Activated CD4-positive, alpha-beta T cell treated with anti-CD3 and anti-CD28 coated beads, Interleukin-2, amount 10 ng/mL, durations not matched to agents 7 days and 5 days (primary cell): ENCODE data around the gene RAI1. TPM values are rescaled to one million over a fixed set of nuclear protein-coding genes. Genes with fewer than 3 reads are reported as not detected.
A peak's percentile ranks its signal among the peaks of the same experiment; 100 is the strongest.

Experiments
- CTCF ChIA-PET: fragments of 350-600 bp; sonication (Branson Sonifier 250); formaldehyde crosslinking; loops from one replicate; lab custom pipeline; 2021; ENCODE audit warnings: antibody characterized with exemption; lab: Charles Lee
- POLR2A ChIA-PET: fragments of 350-600 bp; sonication (Branson Sonifier 250); formaldehyde crosslinking; loops from one replicate; lab custom pipeline; 2021; ENCODE audit warnings: antibody characterized with exemption; lab: Charles Lee
- DNase-seq: peaks from one replicate; pipeline ENCODE4 v3.0.0-alpha.2; 2020
- H3K27ac Mint-ChIP-seq: one replicate; pipeline ENCODE4 v1.8.0; 2021; ENCODE audit warnings: mild to moderate bottlenecking, moderate library complexity, mixed read lengths
- H3K27me3 Mint-ChIP-seq: one replicate; pipeline ENCODE4 v1.8.0; 2021; ENCODE audit warnings: mixed read lengths
- H3K36me3 Mint-ChIP-seq: one replicate; pipeline ENCODE4 v1.8.0; 2021; ENCODE audit warnings: low read depth, mixed read lengths
- H3K4me1 Mint-ChIP-seq: one replicate; pipeline ENCODE4 v1.8.0; 2021; ENCODE audit warnings: mixed read lengths
- H3K4me3 Mint-ChIP-seq: one replicate; pipeline ENCODE4 v1.8.0; 2021; ENCODE audit warnings: mild to moderate bottlenecking, moderate library complexity, mixed read lengths
- H3K9me3 Mint-ChIP-seq: one replicate; pipeline ENCODE4 v1.8.0; 2021; ENCODE audit warnings: mixed read lengths
- total RNA-seq, 2 experiments: library from RNA; stranded (reverse); gene quantifications; one replicate each; pipeline ENCODE4 v1.2.3, GENCODE V29; 2021

RAI1 gene
- total RNA-seq, 2 experiments from 2014 or later, result 18.1 to 18.5 TPM

DNA sequence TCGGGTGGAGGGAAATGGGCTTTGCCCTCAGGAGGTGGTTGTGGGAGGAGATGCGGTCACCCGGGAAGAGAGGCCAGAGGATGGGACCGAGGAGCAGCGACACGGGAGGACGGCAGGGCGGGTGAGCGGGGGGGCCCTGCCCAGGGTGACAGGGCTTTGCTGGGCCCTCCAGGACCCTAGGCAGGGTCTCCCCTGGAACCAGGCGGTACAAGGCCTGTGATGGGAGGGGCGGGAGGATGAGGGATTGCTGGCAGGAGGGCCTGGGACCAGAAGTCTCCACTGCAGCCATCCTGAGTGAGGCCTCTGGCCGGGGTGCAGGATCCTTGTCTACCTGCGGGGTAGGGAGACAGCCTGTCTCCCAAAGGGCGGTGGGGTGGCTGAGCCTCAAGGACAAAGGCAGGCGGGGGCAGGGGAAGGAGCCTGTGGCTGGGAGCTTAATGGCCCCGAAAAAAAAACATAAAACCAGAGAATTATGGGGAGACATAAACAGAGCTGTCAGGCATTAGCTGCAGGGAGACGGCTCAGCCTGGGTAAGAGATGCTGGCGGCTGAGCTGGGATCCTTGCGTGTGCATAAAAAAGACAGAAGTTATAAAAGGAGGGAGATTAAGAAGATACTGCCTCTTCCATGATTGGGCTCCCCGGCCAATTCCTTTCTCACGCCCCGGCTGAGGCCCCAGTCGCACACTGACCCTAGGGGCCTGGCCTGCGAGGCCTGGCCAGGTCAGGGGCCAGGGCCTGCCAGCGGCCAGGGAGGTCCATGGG is 88.8 kb downstream of the RAI1 start:
- POLR2A ChIA-PET, result no interaction called here
- no peaks in the 10 kb centered on the region for H3K27me3 Mint-ChIP-seq
- H3K9me3 Mint-ChIP-seq, result no peaks in the 10 kb centered on the region
- H3K4me1 Mint-ChIP-seq, result peaks cover 22% of the 10 kb centered on the region
- no peak overlapping the region for H3K4me3 Mint-ChIP-seq
- no peak for DNase-seq
- H3K27ac Mint-ChIP-seq, result no peak overlapping the region
- no peaks in the 10 kb centered on the region for H3K36me3 Mint-ChIP-seq
- CTCF ChIA-PET, result interaction anchor here (1.0 to 1.1 kb wide), 2 partner anchors 8 to 12 kb away, joined by 3 to 4 read pairs; no protein-coding TSS in a partner anchor

DNA sequence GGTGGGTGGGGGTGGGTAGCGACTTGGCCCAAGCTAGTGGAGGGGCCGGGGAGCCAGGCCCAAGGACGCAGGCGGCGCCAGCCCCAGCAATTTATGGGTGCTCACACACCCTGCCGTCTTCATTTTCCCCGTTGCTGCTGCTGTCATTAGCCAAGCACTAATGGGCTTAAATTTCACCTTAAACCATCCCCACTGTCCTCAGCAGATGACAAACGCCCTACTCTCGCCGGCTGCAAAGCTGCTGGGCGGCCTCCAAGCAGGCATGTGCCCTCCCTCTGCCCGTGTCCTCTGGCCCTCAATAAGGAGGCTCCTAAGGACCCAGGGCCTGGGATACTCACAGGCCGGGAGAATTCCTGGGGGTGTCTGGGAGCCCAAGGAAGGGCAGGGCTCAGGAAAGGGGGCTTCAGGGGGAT is 89.4 kb downstream of the RAI1 start:
- POLR2A ChIA-PET, result no interaction called here
- Mint-ChIP-seq H3K27ac (no peak overlapping the region), H3K36me3 (no peaks in the 10 kb centered on the region), H3K4me3 (no peak overlapping the region), H3K9me3 (no peaks in the 10 kb centered on the region), H3K4me1 (peaks cover 18% of the 10 kb centered on the region), H3K27me3 (no peaks in the 10 kb centered on the region)
- CTCF ChIA-PET, result interaction anchor here (1.0 kb wide), 2 partner anchors 8 to 13 kb away, joined by 3 read pairs; no protein-coding TSS in a partner anchor
- no peak for DNase-seq

DNA sequence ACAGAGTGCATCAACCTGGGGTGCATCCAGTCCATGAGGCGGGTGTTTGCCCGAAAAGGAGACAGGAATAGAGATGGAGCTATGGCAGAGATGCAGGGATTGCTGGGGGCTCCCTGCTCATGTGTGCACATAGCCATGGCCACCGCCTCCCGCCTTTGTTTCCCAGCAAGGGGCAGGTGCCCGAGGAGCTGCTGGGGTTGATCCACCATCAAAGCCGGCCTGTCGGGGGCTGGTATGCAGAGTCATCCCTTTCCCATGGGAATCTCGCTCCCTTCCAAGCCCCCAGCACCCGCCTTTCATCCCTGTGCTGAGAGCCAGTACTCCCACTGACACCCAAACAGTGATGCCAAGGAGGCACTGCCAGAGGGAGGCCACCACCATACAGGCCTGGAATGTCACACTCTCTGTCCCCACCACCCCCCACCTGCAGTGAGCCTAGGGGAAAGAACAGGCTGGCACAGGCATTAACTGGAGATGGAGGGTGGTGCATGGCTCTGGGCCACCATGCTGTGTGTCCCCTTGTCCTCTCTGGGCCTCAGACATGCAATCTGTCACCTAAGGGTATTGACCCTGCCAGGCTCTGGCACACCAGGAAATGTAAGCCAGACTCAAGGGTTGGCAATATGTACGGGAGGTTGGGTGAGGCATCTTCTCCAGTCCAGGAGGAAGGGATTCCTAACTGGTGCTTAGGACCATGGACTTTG is 90.4 kb downstream of the RAI1 start:
- CTCF ChIA-PET, result interaction anchor here (1.0 kb wide), 1 partner anchor 9 kb away, joined by 3 read pairs; no protein-coding TSS in a partner anchor
- H3K4me1 Mint-ChIP-seq, result peaks cover 7% of the 10 kb centered on the region
- no peak for DNase-seq
- no peaks in the 10 kb centered on the region for H3K9me3 Mint-ChIP-seq
- H3K36me3 Mint-ChIP-seq, result no peaks in the 10 kb centered on the region
- no peaks in the 10 kb centered on the region for H3K27me3 Mint-ChIP-seq
- no peak overlapping the region for H3K27ac Mint-ChIP-seq
- H3K4me3 Mint-ChIP-seq, result no peak overlapping the region
- POLR2A ChIA-PET, result no interaction called here

DNA sequence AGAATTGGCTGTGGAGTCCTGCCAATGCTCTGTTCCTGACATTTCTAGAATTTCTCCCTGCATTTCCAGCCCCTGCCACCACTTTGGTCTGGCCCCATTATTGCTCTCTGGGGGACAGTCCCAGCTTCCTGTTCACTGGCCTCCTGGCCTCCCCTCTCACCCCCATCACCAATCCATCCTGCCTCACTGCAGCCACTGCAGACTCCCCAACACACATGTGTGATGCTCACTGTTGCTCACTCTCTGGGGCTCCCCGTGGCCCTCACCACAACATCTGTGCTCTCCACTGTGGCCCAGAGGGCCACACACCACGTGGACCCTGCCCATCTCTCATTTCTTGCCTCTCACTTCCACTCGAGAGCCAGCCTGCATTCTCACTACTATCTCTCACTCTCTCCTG is 91.0 kb downstream of the RAI1 start:
- no peaks in the 10 kb centered on the region for H3K36me3 Mint-ChIP-seq
- POLR2A ChIA-PET, result no interaction called here
- H3K27ac Mint-ChIP-seq, result no peak overlapping the region
- H3K9me3 Mint-ChIP-seq, result no peaks in the 10 kb centered on the region
- CTCF ChIA-PET, result no interaction called here
- DNase-seq, result no peak
- H3K27me3 Mint-ChIP-seq, result no peaks in the 10 kb centered on the region
- no peak overlapping the region for H3K4me3 Mint-ChIP-seq
- H3K4me1 Mint-ChIP-seq, result peaks cover 5% of the 10 kb centered on the region

DNA sequence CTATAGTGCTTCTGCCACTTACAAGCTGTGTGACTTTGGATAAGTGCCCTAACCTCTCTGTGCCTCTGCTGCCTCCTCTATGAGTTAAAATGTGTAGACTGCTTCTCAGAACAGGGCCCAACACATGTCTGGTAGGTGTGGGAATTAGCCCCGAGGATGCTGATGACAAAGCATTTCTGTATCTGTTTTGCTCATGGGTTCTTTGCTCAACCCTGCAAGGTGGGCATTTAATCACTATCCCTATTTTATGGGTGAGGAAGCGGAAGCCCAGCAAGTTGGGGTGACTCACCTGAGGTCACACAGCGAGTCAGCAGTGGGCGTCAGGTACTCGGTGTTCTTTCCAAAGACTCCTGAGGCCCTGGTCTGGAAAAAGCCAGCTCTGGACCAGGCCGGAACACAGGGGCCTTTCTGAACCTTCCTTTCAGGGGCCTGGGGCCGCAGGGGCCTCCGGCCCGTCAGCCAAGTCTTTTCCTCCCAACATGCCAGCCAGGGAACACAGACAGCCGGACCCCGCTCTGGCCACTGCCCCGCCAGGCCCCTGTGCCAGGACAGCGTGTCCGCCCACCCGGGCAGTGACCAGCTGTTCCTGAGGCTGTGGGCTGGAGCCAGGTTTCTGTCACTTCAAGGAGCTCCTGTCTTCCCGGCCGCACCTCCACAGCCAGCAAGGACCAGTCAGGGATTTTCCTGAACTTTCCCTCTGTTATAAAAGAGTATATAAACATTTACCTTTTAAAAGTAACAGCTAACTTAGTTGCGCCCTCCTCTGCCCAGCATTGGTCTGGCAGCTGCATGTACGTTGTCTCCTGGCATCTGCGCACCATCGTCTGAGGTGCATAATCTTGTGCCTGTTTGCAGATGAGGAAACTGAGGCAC is 93.0 kb downstream of the RAI1 start:
- no peak for DNase-seq
- ChIA-PET CTCF (interaction anchor here (1.2 to 2.0 kb wide), 3 partner anchors 10 to 14 kb away, joined by 3 to 4 read pairs (median 3); no protein-coding TSS in a partner anchor), POLR2A (no interaction called here)
- Mint-ChIP-seq H3K4me1 (peaks cover 5% of the 10 kb centered on the region), H3K4me3 (no peak overlapping the region), H3K27ac (no peak overlapping the region), H3K9me3 (no peaks in the 10 kb centered on the region), H3K27me3 (no peaks in the 10 kb centered on the region), H3K36me3 (no peaks in the 10 kb centered on the region)

DNA sequence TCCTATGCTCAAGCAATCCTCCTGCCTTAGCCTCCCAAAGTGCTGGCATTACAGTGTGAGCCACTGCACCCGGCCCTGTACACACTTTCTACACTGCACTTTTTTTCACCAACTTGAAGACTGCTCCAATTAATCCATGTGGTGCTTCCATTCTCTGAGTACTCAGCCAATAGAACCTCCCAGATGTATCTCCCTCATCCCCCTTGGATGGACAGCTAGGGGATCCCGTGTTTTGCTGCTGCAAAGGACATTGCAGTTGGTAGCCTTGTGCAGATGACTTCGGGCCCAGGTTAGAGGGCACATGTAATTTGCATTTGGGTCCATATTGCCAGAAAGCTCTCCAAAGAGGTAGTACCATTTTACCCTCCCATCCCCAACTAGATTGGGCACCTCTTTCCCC is 95.6 kb downstream of the RAI1 start:
- POLR2A ChIA-PET, result no interaction called here
- peaks cover 7% of the 10 kb centered on the region for H3K4me1 Mint-ChIP-seq
- no peak for DNase-seq
- no peak overlapping the region for H3K4me3 Mint-ChIP-seq
- no peaks in the 10 kb centered on the region for H3K36me3 Mint-ChIP-seq
- H3K27me3 Mint-ChIP-seq, result peaks cover 10% of the 10 kb centered on the region
- CTCF ChIA-PET, result interaction anchor here (0.6 kb wide), 1 partner anchor 147 kb away, joined by 3 read pairs; no protein-coding TSS in a partner anchor
- no peaks in the 10 kb centered on the region for H3K9me3 Mint-ChIP-seq
- no peak overlapping the region for H3K27ac Mint-ChIP-seq

DNA sequence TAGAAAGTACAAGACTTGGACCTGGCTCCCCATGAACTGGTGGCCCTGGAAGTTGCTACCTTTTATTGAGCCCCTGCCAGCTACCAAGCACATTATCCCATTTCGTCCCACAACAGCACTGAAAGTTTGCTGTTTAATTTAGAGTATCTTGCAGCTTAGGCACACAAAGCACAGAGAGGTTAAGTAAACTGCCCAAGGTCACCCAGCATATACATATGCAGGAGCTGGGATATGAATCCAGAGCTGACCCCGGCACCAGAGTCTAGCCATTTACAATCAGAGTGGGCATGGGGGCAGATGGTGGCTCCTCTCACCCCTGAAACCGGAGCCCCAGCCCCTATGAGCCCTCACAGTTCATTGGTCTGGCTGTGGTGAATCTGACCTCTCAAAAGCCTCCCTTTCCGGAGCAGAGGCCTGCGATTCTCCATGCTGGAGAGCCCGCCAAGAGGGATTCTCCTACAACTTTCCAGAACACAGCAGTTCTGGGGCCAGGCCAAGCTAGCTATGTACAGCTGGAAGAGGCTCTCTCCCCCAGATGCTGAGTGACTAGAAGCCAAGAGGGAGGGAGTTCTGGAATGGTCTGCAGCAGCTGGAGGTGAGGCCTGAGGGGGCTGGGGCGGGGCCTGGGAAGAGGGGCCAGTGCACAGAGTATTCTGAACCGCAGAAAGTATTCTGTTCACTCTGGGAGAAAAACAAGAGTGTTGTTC is 97.2 kb downstream of the RAI1 start:
- no peaks in the 10 kb centered on the region for H3K9me3 Mint-ChIP-seq
- H3K27me3 Mint-ChIP-seq, result peaks cover 12% of the 10 kb centered on the region
- no peaks in the 10 kb centered on the region for H3K36me3 Mint-ChIP-seq
- H3K4me3 Mint-ChIP-seq, result no peak overlapping the region
- peaks cover 2% of the 10 kb centered on the region for H3K4me1 Mint-ChIP-seq
- no peak overlapping the region for H3K27ac Mint-ChIP-seq
- DNase-seq, result no peak
- POLR2A ChIA-PET, result no interaction called here
- CTCF ChIA-PET, result interaction anchor here (0.6 to 0.9 kb wide), 3 partner anchors 9 to 16 kb away, joined by 3 to 4 read pairs (median 3); no protein-coding TSS in a partner anchor

DNA sequence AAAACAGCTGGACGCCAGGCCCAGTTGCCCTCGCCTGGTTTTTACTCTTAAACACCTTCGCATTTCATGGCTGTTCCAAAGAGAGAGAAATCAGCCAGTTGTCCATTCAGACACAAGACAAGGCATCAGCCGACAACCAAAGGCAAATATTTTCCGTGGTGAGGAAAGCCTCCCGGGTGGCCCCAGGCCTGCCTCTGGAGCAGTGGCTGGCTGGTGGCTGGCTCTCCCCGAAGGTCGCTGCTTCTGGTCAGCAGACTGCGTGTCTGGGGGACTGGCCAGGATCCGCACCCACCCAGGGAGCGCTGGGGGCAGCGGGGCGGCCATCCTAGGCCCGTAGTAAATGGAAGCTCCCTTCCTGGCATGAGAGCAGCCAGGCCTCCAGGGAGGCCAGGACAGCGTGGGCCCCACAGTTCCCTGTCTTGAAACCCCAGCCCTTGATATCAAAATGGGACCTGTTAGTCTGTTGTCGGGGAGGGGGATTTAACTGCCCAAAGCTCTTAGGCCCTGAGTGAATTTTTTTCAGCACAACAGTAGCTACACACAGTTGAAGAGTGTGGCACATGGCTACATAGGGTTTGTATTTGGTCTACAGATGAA is 97.9 kb downstream of the RAI1 start:
- ChIA-PET CTCF (interaction anchor here (0.6 kb wide), 1 partner anchor 16 kb away, joined by 3 read pairs; no protein-coding TSS in a partner anchor), POLR2A (no interaction called here)
- peaks cover 14% of the 10 kb centered on the region for H3K27me3 Mint-ChIP-seq
- H3K27ac Mint-ChIP-seq, result no peak overlapping the region
- H3K4me1 Mint-ChIP-seq, result peaks cover 6% of the 10 kb centered on the region
- no peak overlapping the region for H3K4me3 Mint-ChIP-seq
- DNase-seq, result no peak
- no peaks in the 10 kb centered on the region for H3K36me3 Mint-ChIP-seq
- H3K9me3 Mint-ChIP-seq, result no peaks in the 10 kb centered on the region

DNA sequence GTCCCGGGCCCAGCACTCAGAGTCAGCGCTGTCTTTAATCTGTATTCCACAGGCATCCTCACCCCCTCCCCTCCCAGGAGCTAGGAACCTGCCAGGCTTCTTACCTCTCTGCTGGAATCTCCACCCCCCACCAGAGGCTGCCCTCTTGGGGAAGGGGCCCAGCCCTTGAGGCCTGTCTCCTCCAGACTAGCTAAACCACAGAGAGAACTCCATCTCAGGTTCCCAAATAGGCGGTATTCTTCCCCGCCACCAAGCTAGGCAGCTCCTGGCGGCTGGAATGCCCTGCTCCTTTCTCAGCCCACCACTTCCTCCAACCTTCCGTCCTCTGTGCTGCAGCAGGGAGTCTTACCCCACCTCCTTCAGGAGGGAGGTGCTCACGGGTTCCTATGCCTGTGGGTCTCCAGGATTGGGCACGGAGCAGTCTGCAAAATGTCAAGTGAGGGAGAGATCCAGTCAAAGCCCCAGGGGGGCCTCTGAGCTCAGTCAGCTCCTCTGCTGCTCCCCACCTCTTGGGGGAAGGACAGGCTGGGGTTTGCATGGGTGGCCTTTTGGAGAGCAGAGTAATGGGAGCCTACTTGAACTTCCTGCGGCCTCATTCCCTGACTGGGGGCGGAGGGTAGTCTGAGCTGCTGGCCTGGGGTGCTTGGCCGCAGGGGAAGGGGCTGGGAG is 99.8 kb downstream of the RAI1 start:
- no peak for DNase-seq
- Mint-ChIP-seq H3K27ac (no peak overlapping the region), H3K4me1 (peaks cover 17% of the 10 kb centered on the region), H3K9me3 (no peaks in the 10 kb centered on the region), H3K4me3 (no peak overlapping the region), H3K36me3 (no peaks in the 10 kb centered on the region), H3K27me3 (peaks cover 18% of the 10 kb centered on the region)
- ChIA-PET CTCF (interaction anchor here (1.4 kb wide), 1 partner anchor 15 kb away, joined by 3 read pairs; no protein-coding TSS in a partner anchor), POLR2A (no interaction called here)

DNA sequence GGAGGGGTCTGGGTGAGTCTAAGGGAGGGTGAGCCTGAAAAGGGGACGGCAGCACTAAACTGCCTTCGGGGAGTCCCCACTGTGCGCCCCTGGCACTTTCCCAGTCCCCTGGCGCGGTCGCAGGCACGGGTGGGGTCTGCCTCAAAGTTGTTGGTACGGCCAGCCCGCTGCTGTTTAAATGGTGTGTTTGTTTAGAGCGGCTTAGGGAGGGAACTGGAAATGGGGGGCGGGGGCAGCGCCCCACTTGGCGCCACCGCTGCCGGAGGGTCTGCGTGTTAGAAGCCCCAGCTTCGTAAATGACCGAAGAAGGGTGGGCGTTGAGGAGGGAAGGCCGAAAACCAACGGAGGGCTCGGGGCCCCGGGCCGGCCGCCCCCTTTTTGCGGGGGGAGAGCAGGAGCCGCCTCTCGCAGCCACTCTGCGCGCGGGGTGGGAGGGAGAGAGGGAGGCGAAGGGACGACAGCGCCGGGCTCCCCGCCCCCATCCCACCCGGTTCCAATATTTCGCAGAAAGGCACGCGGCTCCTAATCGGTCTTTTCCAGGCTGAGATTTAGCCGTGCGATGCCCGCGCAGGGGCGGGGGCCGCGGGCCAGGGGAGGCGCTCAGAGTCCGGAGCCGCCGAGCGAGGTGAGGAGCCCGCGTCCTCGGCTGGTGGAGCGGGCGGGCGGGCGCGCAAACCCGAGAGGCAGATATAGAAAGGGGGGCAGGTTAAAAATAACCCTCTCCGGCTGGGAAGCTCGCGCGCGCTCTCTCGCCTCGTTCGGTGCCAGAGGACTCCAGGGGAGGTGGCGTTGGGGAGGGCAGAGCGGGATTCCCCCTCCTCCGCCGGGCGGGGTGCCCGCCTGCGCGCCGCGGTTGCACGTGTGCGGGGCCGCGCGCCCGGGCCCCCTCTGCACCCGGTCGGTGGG is 100.6 kb downstream of the RAI1 start:
- Mint-ChIP-seq H3K4me1 (peaks cover 17% of the 10 kb centered on the region), H3K36me3 (no peaks in the 10 kb centered on the region), H3K27me3 (peaks cover 18% of the 10 kb centered on the region), H3K4me3 (peak overlapping the region; percentile 50), H3K9me3 (no peaks in the 10 kb centered on the region), H3K27ac (no peak overlapping the region)
- DNase-seq, result no peak
- CTCF ChIA-PET, result no interaction called here
- POLR2A ChIA-PET, result no interaction called here
